Activated CD4-positive, alpha-beta T cell treated with anti-CD3 and anti-CD28 coated beads for 36 hours (primary cell): ENCODE results near the gene SDK2. TPM values are rescaled to one million over a fixed set of nuclear protein-coding genes. Genes with fewer than 3 reads are reported as not detected.
A peak's percentile ranks its signal among the peaks of the same experiment; 100 is the strongest.
"Not testable (repeated sequence)": the region's sequence is repeated elsewhere in the genome, so short reads cannot be mapped to it uniquely, and the experiment has no call there.

Experiments
- ATAC-seq: fragments of 200-7000 bp; cut with Tn5 transposase; one replicate; pipeline ENCODE4 v1.10.0; 2021; ENCODE audit warnings: mild to moderate bottlenecking, moderate library complexity
- CTCF ChIA-PET: fragments of 350-600 bp; sonication (Branson Sonifier 250); formaldehyde crosslinking; loops from one replicate; lab custom pipeline; 2021; ENCODE audit warnings: antibody characterized with exemption; lab: Charles Lee
- POLR2A ChIA-PET: fragments of 350-600 bp; sonication (Branson Sonifier 250); formaldehyde crosslinking; loops from one replicate; lab custom pipeline; 2021; ENCODE audit warnings: antibody characterized with exemption, inconsistent platforms; lab: Charles Lee
- DNase-seq: peaks from one replicate; pipeline ENCODE4 v3.0.0-alpha.2; 2020
- H3K27ac Mint-ChIP-seq: one replicate; pipeline ENCODE4 v1.8.0; 2021; ENCODE audit warnings: mixed read lengths
- H3K27me3 Mint-ChIP-seq: one replicate; pipeline ENCODE4 v1.8.0; 2021; ENCODE audit warnings: mixed read lengths
- H3K36me3 Mint-ChIP-seq: one replicate; pipeline ENCODE4 v1.8.0; 2021; ENCODE audit warnings: low read depth, mixed read lengths
- H3K4me1 Mint-ChIP-seq: one replicate; pipeline ENCODE4 v1.8.0; 2021; ENCODE audit warnings: mixed read lengths
- H3K4me3 Mint-ChIP-seq: one replicate; pipeline ENCODE4 v1.8.0; 2021; ENCODE audit warnings: mild to moderate bottlenecking, moderate library complexity, mixed read lengths
- H3K9me3 Mint-ChIP-seq: one replicate; pipeline ENCODE4 v1.8.0; 2021; ENCODE audit warnings: low read depth, mixed read lengths
- intact Hi-C, 2 experiments: fragments of 100-400 bp; cut with DNase I in 1 of 2; cut with micrococcal nuclease in 1 of 2; formaldehyde crosslinking; loops; one replicate each; pipeline versions ENCODE4 v1.14.2 to v1.15.1; 2022 to 2024; cut with DNase I, micrococcal nuclease
- total RNA-seq, 2 experiments: library from RNA; stranded (reverse); gene quantifications; one replicate each; pipeline ENCODE4 v1.2.3, GENCODE V29; 2021

The SDK2 gene
- total RNA-seq, 2 experiments from 2014 or later, result 0.23 to 0.27 TPM

DNA sequence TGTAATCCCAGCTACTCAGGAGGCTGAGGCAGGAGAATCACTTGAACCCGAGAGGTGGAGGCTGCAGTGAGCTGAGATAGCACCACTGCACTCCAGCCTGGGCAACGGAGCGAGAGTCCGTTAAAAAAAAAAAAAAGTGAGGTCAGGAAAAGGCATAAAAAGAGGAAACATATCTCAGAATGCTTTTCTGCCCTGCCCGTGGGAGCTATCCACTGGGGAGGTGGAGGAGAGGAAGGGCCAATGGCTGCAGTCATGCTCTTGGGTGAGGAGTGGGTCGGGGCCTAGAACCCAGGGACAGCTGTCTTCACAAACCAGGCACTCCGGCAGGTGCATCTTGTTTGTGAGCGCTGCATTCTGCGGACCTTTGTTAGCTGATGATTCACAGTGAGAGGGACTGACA is 272.4 kb downstream of the SDK2 start:
- Mint-ChIP-seq H3K27ac (no peak overlapping the region), H3K36me3 (no peaks in the 10 kb centered on the region), H3K27me3 (no peaks in the 10 kb centered on the region), H3K4me3 (no peak overlapping the region), H3K4me1 (no peaks in the 10 kb centered on the region), H3K9me3 (no peaks in the 10 kb centered on the region)
- ChIA-PET POLR2A (interaction anchor here (0.6 kb wide), 1 partner anchor 170 kb away, joined by 3 read pairs; no protein-coding TSS in a partner anchor), CTCF (interaction anchor here (0.5 to 4.9 kb wide), 5 partner anchors 10 to 1302 kb away, joined by 3 to 98 read pairs (median 3); no protein-coding TSS in a partner anchor)
- intact Hi-C loops, result loop anchor here (2.0 to 5.0 kb wide), 2 partner anchors 180 to 385 kb away; partner anchors contain the start of gene COG1 (in 1 of the 2)
- DNase-seq, result no peak
- no peak for ATAC-seq

DNA sequence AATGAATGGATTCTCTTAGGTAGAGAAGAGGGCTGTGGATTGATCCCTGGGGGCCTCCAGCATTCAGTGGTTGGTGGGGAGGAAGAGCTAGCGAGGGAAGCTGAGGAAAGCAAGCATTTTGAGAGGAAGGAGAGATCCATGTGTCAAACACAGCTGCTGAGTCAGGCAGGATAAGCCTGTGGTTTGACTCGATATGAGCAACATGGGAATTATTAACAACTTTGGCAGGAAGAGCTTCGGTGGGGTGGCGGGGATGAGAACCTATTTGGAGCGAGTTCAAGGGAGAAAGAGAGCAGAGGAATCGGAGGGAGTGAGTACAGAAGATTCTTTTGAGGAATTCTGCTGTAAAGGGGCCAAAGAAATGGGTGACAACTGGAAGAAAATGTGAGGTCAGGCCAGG is 273.0 kb downstream of the SDK2 start:
- H3K36me3 Mint-ChIP-seq, result no peaks in the 10 kb centered on the region
- no peak overlapping the region for H3K27ac Mint-ChIP-seq
- ChIA-PET CTCF (interaction anchor here (0.5 to 4.9 kb wide), 5 partner anchors 10 to 1302 kb away, joined by 3 to 98 read pairs (median 4); no protein-coding TSS in a partner anchor), POLR2A (no interaction called here)
- ATAC-seq (no peak), DNase-seq (no peak)
- H3K4me3 Mint-ChIP-seq, result no peak overlapping the region
- H3K9me3 Mint-ChIP-seq, result no peaks in the 10 kb centered on the region
- intact Hi-C loops, result loop anchor here (2.0 to 5.0 kb wide), 2 partner anchors 179 to 384 kb away; partner anchors contain the start of gene COG1 (in 1 of the 2)
- no peaks in the 10 kb centered on the region for H3K27me3 Mint-ChIP-seq
- no peaks in the 10 kb centered on the region for H3K4me1 Mint-ChIP-seq

DNA sequence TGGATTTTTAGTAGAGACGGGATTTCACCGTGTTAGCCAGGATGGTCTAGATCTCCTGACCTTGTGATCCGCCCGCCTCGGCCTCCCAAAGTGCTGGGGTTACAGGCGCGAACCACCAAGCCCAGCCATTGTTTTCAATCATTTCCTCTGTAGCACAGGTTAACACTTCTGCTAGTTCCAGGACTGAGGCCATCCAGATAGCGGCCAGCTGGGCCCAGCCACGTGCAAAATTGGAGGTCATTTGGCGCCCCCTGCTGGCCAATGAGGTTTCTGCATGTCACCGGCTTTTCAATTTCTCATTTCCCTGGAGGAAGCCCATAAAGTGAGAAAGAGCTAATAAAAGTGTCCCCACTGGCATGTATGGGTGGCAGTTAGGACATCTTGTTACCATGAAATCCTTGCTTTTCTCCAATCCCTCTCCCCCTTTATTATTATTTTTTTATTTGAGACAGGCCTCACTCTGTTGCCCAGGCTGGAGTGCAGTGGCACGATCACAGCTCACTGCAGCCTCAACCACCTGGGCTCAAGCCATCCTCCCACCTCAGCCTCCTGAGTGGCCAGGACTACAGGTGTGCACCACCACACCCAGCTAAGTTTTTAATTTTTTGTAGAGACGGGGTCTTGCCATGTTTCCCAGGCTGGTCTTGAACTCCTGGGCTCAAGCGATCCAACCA is 274.3 kb downstream of the SDK2 start:
- H3K27me3 Mint-ChIP-seq, H3K4me3 Mint-ChIP-seq, H3K4me1 Mint-ChIP-seq, H3K9me3 Mint-ChIP-seq, H3K36me3 Mint-ChIP-seq, H3K27ac Mint-ChIP-seq: not testable (repeated sequence)
- ATAC-seq, result peak; percentile 85
- POLR2A ChIA-PET, result interaction anchor here (0.6 to 1.0 kb wide), 2 partner anchors 68 to 642 kb away, joined by 3 to 4 read pairs; no protein-coding TSS in a partner anchor
- CTCF ChIA-PET, result interaction anchor here (0.6 to 4.9 kb wide), 51 partner anchors 13 to 813 kb away, joined by 3 to 98 read pairs (median 4); partner anchors contain the start of gene CDC42EP4
- DNase-seq, result peak; percentile 89
- intact Hi-C loops, result loop anchor here (1.0 to 10.0 kb wide), 10 partner anchors 59 to 815 kb away; partner anchors contain the start of gene COG1 (in 1 of the 2)

DNA sequence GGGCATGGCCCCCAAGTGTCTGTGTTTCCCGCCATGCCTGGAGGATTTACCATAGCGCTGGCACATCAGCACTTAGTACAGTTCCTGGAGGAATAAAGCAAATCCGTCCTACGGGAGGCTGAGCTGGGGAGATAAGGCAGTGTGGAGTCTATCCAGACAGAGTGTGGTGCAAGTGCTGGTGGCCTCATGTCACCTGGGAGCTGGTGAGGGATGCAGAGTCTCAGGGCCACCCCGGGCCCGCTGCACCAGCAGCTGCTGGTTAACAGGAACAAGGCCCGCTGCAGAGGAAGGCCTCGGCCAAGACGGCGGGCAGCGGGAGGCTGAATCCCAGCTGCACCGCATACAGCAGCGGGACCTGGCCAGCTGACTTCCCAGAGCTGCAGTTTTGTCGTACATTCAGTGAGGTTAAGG is 275.1 kb downstream of the SDK2 start:
- no peak for DNase-seq
- H3K4me3 Mint-ChIP-seq, result no peak overlapping the region
- H3K27ac Mint-ChIP-seq, result no peak overlapping the region
- H3K4me1 Mint-ChIP-seq, result no peaks in the 10 kb centered on the region
- H3K9me3 Mint-ChIP-seq, result no peaks in the 10 kb centered on the region
- CTCF ChIA-PET, result interaction anchor here (0.6 to 4.9 kb wide), 20 partner anchors 15 to 812 kb away, joined by 3 to 98 read pairs (median 4); partner anchors contain the start of gene CDC42EP4
- no peaks in the 10 kb centered on the region for H3K27me3 Mint-ChIP-seq
- POLR2A ChIA-PET, result no interaction called here
- intact Hi-C loops, result loop anchor here in 1 of 2 experiments (2.0 to 10.0 kb wide), 2 partner anchors 642 to 814 kb away; no protein-coding TSS in a partner anchor
- ATAC-seq, result no peak
- H3K36me3 Mint-ChIP-seq, result no peaks in the 10 kb centered on the region

DNA sequence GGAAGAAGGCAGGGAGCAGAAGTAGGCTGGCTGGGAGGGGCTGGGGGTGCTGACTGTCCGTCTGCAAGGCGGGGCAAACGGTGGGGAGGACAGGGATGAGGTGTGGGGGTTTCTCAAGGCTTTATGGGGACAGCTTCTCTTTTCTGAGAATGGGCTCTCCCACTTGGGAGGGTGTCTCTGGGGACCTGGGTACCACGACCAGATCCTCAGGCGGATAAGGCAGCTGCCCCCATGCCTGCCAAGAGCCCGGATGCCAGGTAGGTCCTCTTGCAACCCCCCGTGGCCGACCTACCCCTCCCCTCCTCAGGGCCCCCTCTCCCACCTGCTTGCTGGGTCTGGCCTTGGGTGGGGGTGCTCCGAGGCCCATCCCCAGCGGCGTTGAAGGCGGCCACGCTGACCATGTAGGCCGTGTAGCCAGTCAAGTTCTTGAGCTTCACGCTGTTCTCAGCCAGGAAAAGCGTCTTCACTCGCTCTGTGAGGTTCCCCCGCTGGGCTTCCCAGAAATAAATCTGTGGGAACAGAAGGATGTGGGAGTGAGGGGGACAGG is 276.1 kb downstream of the SDK2 start:
- H3K9me3 Mint-ChIP-seq, result no peaks in the 10 kb centered on the region
- H3K4me1 Mint-ChIP-seq, result no peaks in the 10 kb centered on the region
- ATAC-seq (no peak), DNase-seq (no peak)
- ChIA-PET CTCF (interaction anchor here (2.5 to 4.9 kb wide), 3 partner anchors 110 to 642 kb away, joined by 18 to 98 read pairs (median 73); no protein-coding TSS in a partner anchor), POLR2A (no interaction called here)
- no peaks in the 10 kb centered on the region for H3K27me3 Mint-ChIP-seq
- H3K36me3 Mint-ChIP-seq, result no peaks in the 10 kb centered on the region
- H3K27ac Mint-ChIP-seq, result no peak overlapping the region
- H3K4me3 Mint-ChIP-seq, result no peak overlapping the region
- intact Hi-C loops, result loop anchor here in 1 of 2 experiments (2.0 to 10.0 kb wide), 2 partner anchors 641 to 813 kb away; no protein-coding TSS in a partner anchor

DNA sequence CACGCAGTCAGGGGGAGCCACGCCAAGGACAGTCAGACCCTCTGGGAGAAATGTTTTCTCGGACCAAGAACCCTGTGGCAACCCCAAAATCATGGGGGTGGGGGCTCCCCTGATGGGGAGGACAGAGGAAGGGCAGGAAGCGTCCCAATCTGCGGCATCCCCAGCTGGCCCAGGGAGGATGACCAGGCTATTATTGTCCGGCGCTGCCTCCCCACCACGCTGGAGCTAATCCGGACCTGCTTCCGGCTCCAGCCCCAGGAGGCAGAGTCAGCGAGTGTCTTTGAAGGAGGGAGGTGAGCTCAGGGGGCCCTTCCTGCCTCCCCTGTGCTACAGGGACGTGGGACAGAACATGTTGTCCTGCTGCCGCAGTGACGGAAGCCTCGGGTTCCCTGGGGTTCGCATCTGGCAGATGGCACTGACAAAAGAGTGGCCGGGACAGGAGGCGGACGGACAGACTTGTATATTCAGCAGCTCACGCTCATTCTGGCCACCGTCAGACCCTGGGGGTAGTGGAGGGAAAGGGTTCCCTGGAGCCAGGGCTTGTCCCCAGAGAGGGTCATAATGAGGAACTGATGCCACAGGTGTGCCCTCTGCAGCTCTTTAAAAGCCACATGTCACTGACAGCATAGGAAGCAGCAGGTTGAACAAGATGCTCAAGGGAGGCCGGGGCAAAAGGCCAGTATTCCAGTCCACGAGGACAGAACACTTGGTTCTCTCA is 278.2 kb downstream of the SDK2 start:
- no peaks in the 10 kb centered on the region for H3K27me3 Mint-ChIP-seq
- no peak overlapping the region for H3K27ac Mint-ChIP-seq
- ATAC-seq, result no peak
- no peak overlapping the region for H3K4me3 Mint-ChIP-seq
- CTCF ChIA-PET, result interaction anchor here (0.6 kb wide), 1 partner anchor 1295 kb away, joined by 3 read pairs; no protein-coding TSS in a partner anchor
- intact Hi-C loops, result loop anchor here in 1 of 2 experiments (10.0 kb wide), 1 partner anchor 811 kb away; no protein-coding TSS in a partner anchor
- no peaks in the 10 kb centered on the region for H3K9me3 Mint-ChIP-seq
- DNase-seq, result no peak
- no peaks in the 10 kb centered on the region for H3K4me1 Mint-ChIP-seq
- no peaks in the 10 kb centered on the region for H3K36me3 Mint-ChIP-seq
- POLR2A ChIA-PET, result no interaction called here

DNA sequence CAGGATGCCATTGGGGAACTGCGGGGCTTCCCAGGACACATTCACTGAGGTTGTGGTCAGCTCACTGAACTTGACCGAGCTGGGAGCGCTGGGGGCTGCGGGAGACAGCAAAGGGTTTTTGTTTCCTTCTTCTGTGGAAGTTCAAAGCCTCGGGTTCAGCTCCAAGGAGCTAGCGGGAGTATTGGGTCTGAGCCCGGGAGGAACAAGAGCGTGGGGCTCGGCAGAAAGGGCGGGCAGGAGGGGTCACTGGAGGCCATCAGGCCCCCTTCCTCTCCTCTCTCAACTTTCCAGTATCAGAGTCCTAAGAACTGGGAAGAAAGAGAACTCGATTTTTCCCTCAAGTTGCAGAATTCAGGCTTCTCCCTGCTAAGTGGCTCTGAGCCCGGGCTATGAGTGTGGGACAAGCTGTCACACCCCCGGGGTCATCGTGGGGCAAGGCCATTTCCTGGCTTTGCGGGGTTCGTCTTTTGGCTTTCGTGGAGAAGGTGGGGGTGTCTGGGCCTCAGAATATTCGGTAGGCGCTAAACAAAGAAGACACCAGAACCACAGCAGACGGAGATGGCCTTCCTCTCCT is 278.9 kb downstream of the SDK2 start:
- no peaks in the 10 kb centered on the region for H3K9me3 Mint-ChIP-seq
- intact Hi-C loops, result loop anchor here in 1 of 2 experiments (10.0 kb wide), 1 partner anchor 811 kb away; no protein-coding TSS in a partner anchor
- no peak overlapping the region for H3K27ac Mint-ChIP-seq
- no peaks in the 10 kb centered on the region for H3K36me3 Mint-ChIP-seq
- DNase-seq (no peak), ATAC-seq (no peak)
- no peaks in the 10 kb centered on the region for H3K4me1 Mint-ChIP-seq
- ChIA-PET POLR2A (no interaction called here), CTCF (no interaction called here)
- no peak overlapping the region for H3K4me3 Mint-ChIP-seq
- no peaks in the 10 kb centered on the region for H3K27me3 Mint-ChIP-seq

DNA sequence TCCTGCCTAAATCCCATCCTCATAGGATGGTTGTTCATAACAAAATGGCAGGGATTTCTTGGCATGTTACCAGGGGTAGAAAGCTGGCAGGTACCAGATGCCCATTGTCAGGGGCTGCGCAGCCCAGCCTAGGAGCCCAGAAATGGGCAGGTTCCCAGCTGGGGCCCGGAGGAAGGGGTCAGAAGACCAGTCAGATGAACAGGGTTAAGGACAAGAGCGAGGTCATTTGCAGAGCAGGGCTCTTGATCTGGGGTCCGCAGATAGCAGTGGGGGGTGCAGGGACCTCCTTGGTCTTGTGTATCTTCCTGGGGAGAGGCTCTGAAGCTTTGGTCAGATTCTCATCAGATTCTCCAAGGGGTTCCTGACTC is 280.1 kb downstream of the SDK2 start:
- POLR2A ChIA-PET, result no interaction called here
- no peaks in the 10 kb centered on the region for H3K4me1 Mint-ChIP-seq
- intact Hi-C loops, result loop anchor here in 1 of 2 experiments (10.0 kb wide), 1 partner anchor 809 kb away; no protein-coding TSS in a partner anchor
- no peaks in the 10 kb centered on the region for H3K36me3 Mint-ChIP-seq
- CTCF ChIA-PET, result interaction anchor here (0.6 to 1.3 kb wide), 2 partner anchors 108 to 167 kb away, joined by 3 to 4 read pairs; no protein-coding TSS in a partner anchor
- no peak overlapping the region for H3K4me3 Mint-ChIP-seq
- no peaks in the 10 kb centered on the region for H3K9me3 Mint-ChIP-seq
- ATAC-seq (no peak), DNase-seq (no peak)
- H3K27me3 Mint-ChIP-seq, result no peaks in the 10 kb centered on the region
- no peak overlapping the region for H3K27ac Mint-ChIP-seq

DNA sequence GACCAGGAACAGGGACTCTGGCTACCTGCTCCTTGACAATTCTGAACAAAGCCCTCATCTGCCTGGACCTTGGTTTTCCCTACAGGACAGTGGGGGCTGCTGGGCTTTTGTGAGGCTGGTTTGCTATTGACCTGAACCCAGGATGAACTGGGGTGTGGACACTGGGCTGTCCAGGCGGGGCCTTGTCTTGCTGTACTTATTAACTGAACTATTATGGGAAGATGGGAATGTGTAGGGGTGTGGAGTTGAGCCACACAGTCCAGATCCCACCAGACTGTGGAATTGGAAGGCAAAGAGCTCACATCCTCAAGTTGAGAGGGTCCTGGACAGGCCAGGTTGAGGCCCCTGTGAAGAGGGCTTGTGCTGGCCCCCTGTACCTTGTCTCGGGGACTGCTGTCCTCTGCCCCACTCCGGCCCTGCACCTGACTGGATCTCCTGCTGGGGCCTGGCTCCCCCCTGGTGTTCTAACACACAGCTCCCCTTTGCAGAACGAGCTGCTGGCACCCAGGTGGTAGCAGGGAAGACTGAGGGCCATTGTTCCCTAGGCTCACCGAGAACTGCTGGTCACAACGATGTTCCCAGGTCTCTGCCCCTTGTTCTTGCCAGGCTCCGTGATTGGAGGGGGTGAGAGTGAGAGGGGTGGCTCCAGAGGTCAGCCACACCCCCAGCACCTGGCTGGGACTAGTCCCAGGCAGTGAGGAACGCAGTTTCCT is 280.6 kb downstream of the SDK2 start:
- Mint-ChIP-seq H3K4me1 (no peaks in the 10 kb centered on the region), H3K27ac (no peak overlapping the region), H3K36me3 (no peaks in the 10 kb centered on the region), H3K27me3 (no peaks in the 10 kb centered on the region), H3K4me3 (no peak overlapping the region), H3K9me3 (no peaks in the 10 kb centered on the region)
- intact Hi-C loops, result loop anchor here in 1 of 2 experiments (10.0 kb wide), 1 partner anchor 809 kb away; no protein-coding TSS in a partner anchor
- CTCF ChIA-PET, result interaction anchor here (1.3 kb wide), 1 partner anchor 108 kb away, joined by 4 read pairs; no protein-coding TSS in a partner anchor
- no peak for ATAC-seq
- DNase-seq, result no peak
- POLR2A ChIA-PET, result no interaction called here

DNA sequence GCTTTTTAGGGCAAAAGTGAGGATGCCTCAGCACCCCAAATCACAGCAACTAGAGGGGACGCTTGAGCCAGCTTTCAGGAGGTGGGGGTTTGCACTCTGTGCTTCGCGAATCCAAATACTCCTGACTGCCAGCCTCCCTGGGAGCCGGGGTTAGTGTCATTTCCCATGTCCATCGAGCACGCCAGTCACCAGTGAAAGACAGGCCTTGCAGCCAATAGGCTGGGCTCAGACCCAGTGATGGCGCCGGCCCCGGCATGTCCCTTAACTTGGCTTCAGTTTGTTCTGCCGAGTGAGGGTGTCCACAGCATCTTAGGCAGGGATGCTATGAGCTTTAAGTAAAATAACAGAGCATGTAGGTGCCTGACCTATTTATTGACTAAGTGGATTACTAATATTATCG is 281.5 kb downstream of the SDK2 start:
- H3K36me3 Mint-ChIP-seq, result no peaks in the 10 kb centered on the region
- ChIA-PET CTCF (interaction anchor here (1.3 kb wide), 1 partner anchor 107 kb away, joined by 3 read pairs; no protein-coding TSS in a partner anchor), POLR2A (interaction anchor here (0.6 kb wide), 1 partner anchor 1386 kb away, joined by 3 read pairs; no protein-coding TSS in a partner anchor)
- H3K27ac Mint-ChIP-seq, result no peak overlapping the region
- H3K4me3 Mint-ChIP-seq, result no peak overlapping the region
- no peak for DNase-seq
- no peaks in the 10 kb centered on the region for H3K9me3 Mint-ChIP-seq
- H3K4me1 Mint-ChIP-seq, result no peaks in the 10 kb centered on the region
- intact Hi-C loops, result loop anchor here in 1 of 2 experiments (10.0 kb wide), 1 partner anchor 808 kb away; no protein-coding TSS in a partner anchor
- no peak for ATAC-seq
- no peaks in the 10 kb centered on the region for H3K27me3 Mint-ChIP-seq
